SU-DHL-6 (cell line): ENCODE data around the gene DUS4L.

Source experiments
- EZH2phosphoT487 ChIP-seq: fragments of 200-600 bp; sonication (generic), shearing (Covaris generic); conservative IDR thresholded peaks from 2 replicates; pipeline ENCODE4 v1.6.1; 2018; ENCODE audit warnings: mild to moderate bottlenecking, antibody characterized with exemption, low read length, moderate library complexity, mixed read lengths
- TF ChIP-seq, protein P1 (sequence below): fragments of 200-600 bp; sonication (generic); IDR thresholded peaks from one replicate; pipeline ENCODE4 v1.5.1; 2017; ENCODE audit warnings: antibody characterized with exemption, mild to moderate bottlenecking, low read length, moderate library complexity; ENCODE audit not compliant: insufficient read depth, poor library complexity, severe bottlenecking

DNA sequence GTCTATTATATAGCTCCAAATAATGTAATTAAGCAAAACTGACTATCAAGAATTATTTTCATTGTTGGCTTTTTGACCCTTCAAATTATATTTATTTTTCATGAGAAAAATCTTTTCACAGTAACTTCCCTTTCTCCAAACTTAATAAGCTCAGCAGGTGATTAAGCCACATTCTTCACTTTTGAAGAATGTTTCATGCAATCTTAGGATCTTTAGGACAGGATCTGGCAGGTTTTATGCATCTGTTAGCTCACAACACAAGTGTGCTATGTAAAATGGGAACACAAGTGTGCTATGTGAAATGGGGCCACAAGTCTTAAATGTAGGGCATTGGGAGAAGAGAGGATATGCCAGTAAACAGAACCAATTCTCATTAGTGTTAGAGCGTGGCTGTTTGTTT lies 42.5 kb downstream of the DUS4L start:
- TF ChIP-seq, protein P1, sequence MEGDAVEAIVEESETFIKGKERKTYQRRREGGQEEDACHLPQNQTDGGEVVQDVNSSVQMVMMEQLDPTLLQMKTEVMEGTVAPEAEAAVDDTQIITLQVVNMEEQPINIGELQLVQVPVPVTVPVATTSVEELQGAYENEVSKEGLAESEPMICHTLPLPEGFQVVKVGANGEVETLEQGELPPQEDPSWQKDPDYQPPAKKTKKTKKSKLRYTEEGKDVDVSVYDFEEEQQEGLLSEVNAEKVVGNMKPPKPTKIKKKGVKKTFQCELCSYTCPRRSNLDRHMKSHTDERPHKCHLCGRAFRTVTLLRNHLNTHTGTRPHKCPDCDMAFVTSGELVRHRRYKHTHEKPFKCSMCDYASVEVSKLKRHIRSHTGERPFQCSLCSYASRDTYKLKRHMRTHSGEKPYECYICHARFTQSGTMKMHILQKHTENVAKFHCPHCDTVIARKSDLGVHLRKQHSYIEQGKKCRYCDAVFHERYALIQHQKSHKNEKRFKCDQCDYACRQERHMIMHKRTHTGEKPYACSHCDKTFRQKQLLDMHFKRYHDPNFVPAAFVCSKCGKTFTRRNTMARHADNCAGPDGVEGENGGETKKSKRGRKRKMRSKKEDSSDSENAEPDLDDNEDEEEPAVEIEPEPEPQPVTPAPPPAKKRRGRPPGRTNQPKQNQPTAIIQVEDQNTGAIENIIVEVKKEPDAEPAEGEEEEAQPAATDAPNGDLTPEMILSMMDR = no peak
- no peak for TF ChIP-seq EZH2phosphoT487
